ENCODE results near the gene PPP6R3. TPM values are rescaled to one million over a fixed set of nuclear protein-coding genes. Genes with fewer than 3 reads are reported as not detected.
A peak's percentile ranks its signal among the peaks of the same experiment; 100 is the strongest.

The PPP6R3 gene
- total RNA-seq, 1 experiment from 2014 or later = 163 TPM

DNA sequence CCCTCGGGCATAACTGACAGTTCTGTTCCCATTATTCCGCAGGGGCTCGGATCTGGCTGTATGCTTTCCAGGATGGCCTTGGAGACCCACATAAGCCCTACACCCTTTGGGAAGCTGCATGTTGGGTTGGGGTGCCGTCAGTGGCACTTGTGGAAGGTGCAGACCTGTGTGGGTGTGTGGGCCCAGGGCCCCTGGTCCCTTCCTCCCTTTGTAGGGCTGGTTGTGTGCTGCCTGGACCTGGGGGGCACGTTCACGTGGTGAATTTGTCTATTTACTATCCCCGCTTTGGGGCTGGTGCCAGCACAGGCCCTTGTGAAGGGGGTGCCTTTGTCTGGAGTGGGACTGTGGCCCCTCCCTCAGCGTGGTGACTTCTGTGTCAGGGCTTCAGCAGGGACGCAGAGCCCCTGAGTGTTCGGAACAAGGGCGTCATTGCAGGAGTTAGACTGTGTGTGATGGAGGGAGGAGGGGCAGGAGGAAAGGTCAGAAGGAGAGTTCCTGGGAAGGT lies 15.0 kb upstream of the PPP6R3 start:
- no TSS peak for BruUV-seq (replicated peaks)
- POLR2A ChIA-PET = no interaction called here

DNA sequence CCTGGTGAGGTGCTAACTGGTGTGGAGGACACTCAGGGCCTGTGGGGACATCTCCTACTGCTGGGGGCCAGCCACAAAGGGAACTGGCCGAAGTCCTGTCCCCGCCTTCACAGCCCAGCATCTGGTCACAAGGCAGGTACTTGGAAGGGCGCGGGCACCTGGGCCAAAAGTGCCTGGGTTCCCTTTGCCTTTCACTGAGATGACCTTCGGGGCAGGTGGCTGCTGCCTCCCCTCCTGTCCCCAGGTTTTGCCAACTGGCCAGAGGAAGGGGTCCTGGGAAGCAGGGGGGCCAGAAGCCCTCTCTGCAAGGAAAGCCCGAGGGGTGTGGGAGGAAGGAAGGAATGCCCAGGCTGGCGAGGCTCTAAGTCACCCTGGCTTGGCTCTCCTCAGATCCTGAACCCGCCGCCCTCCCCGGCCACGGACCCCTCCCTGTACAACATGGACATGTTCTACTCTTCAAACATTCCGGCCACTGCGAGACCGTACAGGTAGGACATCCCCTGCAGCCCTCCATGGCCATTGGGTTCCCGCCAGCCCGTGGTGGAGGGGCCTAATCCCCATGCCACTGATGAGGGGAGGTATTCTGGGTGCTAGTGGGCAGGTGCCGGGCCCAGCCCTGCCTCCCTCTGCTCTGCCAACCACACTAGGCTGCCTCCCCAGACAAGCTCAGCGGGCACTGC lies 14.4 kb upstream of the PPP6R3 start:
- H3K4me3 ChIP-seq (ENCODE audit: low read depth in 2 of 2, low read length in 2 of 2) = no peak overlapping the region
- ATAC-seq = 0 out of 2 replicates have a peak, but pooled peaks have one; percentile 7
- peaks cover 6% of the 10 kb centered on the region; the same call in 1 of the 2 replicates for H3K36me3 ChIP-seq (ENCODE audit: control insufficient read depth, insufficient read depth, low read length)
- intact Hi-C loops (cut with micrococcal nuclease; ENCODE audit: unreplicated experiment) = loop anchor here (10.0 kb wide), 1 partner anchor 191 kb away; no protein-coding TSS in a partner anchor
- ChIA-PET POLR2A (interaction anchor here (0.5 kb wide), 1 partner anchor 113 kb away, joined by 3 read pairs; no protein-coding TSS in a partner anchor), CTCF (no interaction called here)
- TF ChIP-seq, protein P1, sequence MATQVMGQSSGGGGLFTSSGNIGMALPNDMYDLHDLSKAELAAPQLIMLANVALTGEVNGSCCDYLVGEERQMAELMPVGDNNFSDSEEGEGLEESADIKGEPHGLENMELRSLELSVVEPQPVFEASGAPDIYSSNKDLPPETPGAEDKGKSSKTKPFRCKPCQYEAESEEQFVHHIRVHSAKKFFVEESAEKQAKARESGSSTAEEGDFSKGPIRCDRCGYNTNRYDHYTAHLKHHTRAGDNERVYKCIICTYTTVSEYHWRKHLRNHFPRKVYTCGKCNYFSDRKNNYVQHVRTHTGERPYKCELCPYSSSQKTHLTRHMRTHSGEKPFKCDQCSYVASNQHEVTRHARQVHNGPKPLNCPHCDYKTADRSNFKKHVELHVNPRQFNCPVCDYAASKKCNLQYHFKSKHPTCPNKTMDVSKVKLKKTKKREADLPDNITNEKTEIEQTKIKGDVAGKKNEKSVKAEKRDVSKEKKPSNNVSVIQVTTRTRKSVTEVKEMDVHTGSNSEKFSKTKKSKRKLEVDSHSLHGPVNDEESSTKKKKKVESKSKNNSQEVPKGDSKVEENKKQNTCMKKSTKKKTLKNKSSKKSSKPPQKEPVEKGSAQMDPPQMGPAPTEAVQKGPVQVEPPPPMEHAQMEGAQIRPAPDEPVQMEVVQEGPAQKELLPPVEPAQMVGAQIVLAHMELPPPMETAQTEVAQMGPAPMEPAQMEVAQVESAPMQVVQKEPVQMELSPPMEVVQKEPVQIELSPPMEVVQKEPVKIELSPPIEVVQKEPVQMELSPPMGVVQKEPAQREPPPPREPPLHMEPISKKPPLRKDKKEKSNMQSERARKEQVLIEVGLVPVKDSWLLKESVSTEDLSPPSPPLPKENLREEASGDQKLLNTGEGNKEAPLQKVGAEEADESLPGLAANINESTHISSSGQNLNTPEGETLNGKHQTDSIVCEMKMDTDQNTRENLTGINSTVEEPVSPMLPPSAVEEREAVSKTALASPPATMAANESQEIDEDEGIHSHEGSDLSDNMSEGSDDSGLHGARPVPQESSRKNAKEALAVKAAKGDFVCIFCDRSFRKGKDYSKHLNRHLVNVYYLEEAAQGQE (IDR thresholded peaks at IDR 0.05; ENCODE audit: insufficient read depth in 1 of 2, low read depth in 2 of 2, low read length in 1 of 2) = no peak
- TF ChIP-seq SIN3A (IDR thresholded peaks at IDR 0.05; ENCODE audit: borderline replicate concordance, insufficient read depth, low read depth, low read length) (no peak), POLR2AphosphoS5 (IDR thresholded peaks at IDR 0.05; ENCODE audit: low read depth, low read length) (no peak), TCF7L2 (IDR thresholded peaks at IDR 0.05; ENCODE audit: low read depth, low read length) (no peak), CTCF (IDR thresholded peaks at IDR 0.05) (no peak)
- in situ Hi-C loops (cut with HindIII; ENCODE audit: low pct_unique_long_range_greater_than_20kb, low sequenced_read_pairs) = no loop called here
- H3K27ac ChIP-seq (ENCODE audit: low read length) = no peak overlapping the region
- DNase-seq (ENCODE audit: low read depth, low spot score) = no peak
- no peaks in the 10 kb centered on the region for H3K27me3 ChIP-seq (ENCODE audit: control insufficient read depth, insufficient read depth, low read length)
- peaks cover 4% of the 10 kb centered on the region; the same call in 1 of the 2 replicates for H3K4me1 ChIP-seq (ENCODE audit: control insufficient read depth, insufficient read depth, low read length)
- no peaks in the 10 kb centered on the region for H3K9me3 ChIP-seq (ENCODE audit: control insufficient read depth, insufficient read depth, low read depth, low read length)
- no TSS peak for BruUV-seq (replicated peaks)

More for the DNA sequence above, 15.0 kb upstream of the PPP6R3 start:
- Histone ChIP-seq H3K27me3 (ENCODE audit: control insufficient read depth, insufficient read depth, low read length) (no peaks in the 10 kb centered on the region), H3K36me3 (ENCODE audit: control insufficient read depth, insufficient read depth, low read length) (peaks cover 6% of the 10 kb centered on the region; the same call in 1 of the 2 replicates), H3K9me3 (ENCODE audit: control insufficient read depth, insufficient read depth, low read depth, low read length) (no peaks in the 10 kb centered on the region), H3K4me3 (ENCODE audit: low read depth in 2 of 2, low read length in 2 of 2) (no peak overlapping the region), H3K27ac (ENCODE audit: low read length) (no peak overlapping the region), H3K4me1 (ENCODE audit: control insufficient read depth, insufficient read depth, low read length) (peaks cover 4% of the 10 kb centered on the region; the same call in 1 of the 2 replicates)
- DNase-seq (ENCODE audit: low read depth, low spot score) (no peak), ATAC-seq (no peak)
- intact Hi-C loops (cut with micrococcal nuclease; ENCODE audit: unreplicated experiment) (loop anchor here (10.0 kb wide), 1 partner anchor 191 kb away; no protein-coding TSS in a partner anchor), in situ Hi-C loops (cut with HindIII; ENCODE audit: low pct_unique_long_range_greater_than_20kb, low sequenced_read_pairs) (no loop called here)
- TF ChIP-seq SIN3A (IDR thresholded peaks at IDR 0.05; ENCODE audit: borderline replicate concordance, insufficient read depth, low read depth, low read length) (no peak), POLR2AphosphoS5 (IDR thresholded peaks at IDR 0.05; ENCODE audit: low read depth, low read length) (no peak), CTCF (IDR thresholded peaks at IDR 0.05) (no peak)
- TF ChIP-seq, protein P1 (IDR thresholded peaks at IDR 0.05; ENCODE audit: insufficient read depth in 1 of 2, low read depth in 2 of 2, low read length in 1 of 2) = no peak
- CTCF ChIA-PET = no interaction called here

Measured in Panc1 (cell line).